ENCODE measurements around the gene POLDIP2. TPM values are rescaled to one million over a fixed set of nuclear protein-coding genes. Genes with fewer than 3 reads are reported as not detected.

The POLDIP2 gene
- total and polyA plus RNA-seq, 2 donors (not counting 3 experiments of a cell fraction or from before 2014, with no cell fraction given) = 82.6 to 85.2 TPM

DNA sequence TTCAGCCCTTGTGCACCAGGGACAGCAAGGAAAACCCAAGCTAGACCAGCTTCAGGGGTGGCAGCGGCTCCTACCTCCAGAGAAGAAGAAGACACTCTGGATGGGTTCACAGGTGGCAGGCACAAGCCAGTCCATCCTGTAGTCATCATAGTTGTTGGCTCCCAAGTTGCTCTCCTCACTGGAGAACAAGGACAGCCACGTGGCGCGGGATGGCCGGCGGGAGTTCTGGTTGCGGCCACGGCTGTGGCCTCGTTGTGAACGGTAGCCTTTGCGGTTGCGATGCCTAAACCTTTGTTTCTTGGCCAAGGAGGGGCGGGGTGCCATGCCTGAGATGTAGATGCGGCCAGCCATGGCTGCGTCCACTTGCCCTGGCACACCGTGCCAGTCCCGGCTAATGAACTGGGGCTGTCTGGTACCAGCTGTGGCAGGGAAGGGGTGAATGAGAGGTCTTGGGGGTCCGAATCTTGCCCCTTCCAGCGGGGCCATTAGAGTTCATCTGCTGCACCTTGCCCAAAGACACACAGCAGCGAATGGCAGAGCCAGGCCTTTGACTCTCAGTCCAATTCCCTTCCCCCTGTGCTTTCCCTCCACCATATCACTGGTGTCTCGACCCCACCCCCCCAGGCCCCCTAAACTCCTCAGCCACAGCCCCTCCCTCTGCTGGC lies 10.4 kb upstream of the POLDIP2 start:
- Histone ChIP-seq H3K27me3 (ENCODE audit: control insufficient read depth in 2 of 2, insufficient read depth in 2 of 2, low read length in 2 of 2) (no peaks in the 10 kb centered on the region), H3K9me3 (replicated peaks; ENCODE audit: control insufficient read depth, insufficient read depth, low read length) (no peaks in the 10 kb centered on the region), H3K9me1 (replicated peaks; ENCODE audit: control insufficient read depth, extremely low read depth, insufficient read depth, low read length) (no peaks in the 10 kb centered on the region), H3K9ac (replicated peaks; ENCODE audit: extremely low read depth, insufficient read depth, low read length) (no peak overlapping the region), H3K36me3 (ENCODE audit: control insufficient read depth in 2 of 2, extremely low read depth in 1 of 2, insufficient read depth in 2 of 2, low read length in 2 of 2) (peaks cover 0 to 9% of the 10 kb centered on the region in 2 experiments), H4K20me1 (replicated peaks; ENCODE audit: control insufficient read depth, extremely low read depth, insufficient read depth, low read length) (no peaks in the 10 kb centered on the region), H3K27ac (ENCODE audit: insufficient read depth, low read depth, low read length) (no peak overlapping the region), H3K79me2 (ENCODE audit: control insufficient read depth, insufficient read depth, low read length) (no peaks in the 10 kb centered on the region), H3K4me1 (ENCODE audit: control insufficient read depth, extremely low read depth, insufficient read depth, low read length) (peaks cover 9% of the 10 kb centered on the region), H2AFZ (ENCODE audit: low read depth, low read length) (no peak overlapping the region), H3K4me3 (replicated peaks in 1 of 3; ENCODE audit: insufficient read depth in 1 of 3, low read depth in 1 of 3, low read length in 3 of 3) (no peak overlapping the region), H3K4me2 (ENCODE audit: insufficient read depth, low read length) (no peak overlapping the region)
- FAIRE-seq = no peak
- dilution Hi-C loops (cut with MboI; ENCODE audit: extremely low pct_ligation_motif_present, low sequenced_read_pairs) (no loop called here), intact Hi-C loops (cut with micrococcal nuclease) (no loop called here)
- no peak for DNase-seq (ENCODE audit: low read depth, low spot score)
- no TSS peak for BruUV-seq (replicated peaks)
- CTCF ChIA-PET = interaction anchor here (0.8 to 6.7 kb wide), 3 partner anchors 32 to 49 kb away, joined by 3 to 36 read pairs (median 8); partner anchors contain the start of gene TNFAIP1
- no peak for TF ChIP-seq GATA2 (IDR thresholded peaks at IDR 0.05; ENCODE audit: insufficient read depth, insufficient read length, low read depth, low read length)
- TF ChIP-seq FOS (IDR thresholded peaks at IDR 0.05; ENCODE audit: borderline replicate concordance, insufficient read depth, low read length) = no peak
- TF ChIP-seq, protein P1, sequence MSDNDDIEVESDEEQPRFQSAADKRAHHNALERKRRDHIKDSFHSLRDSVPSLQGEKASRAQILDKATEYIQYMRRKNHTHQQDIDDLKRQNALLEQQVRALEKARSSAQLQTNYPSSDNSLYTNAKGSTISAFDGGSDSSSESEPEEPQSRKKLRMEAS (IDR thresholded peaks at IDR 0.05; ENCODE audit: insufficient read depth, insufficient read length) = no peak
- TF ChIP-seq JUN (IDR thresholded peaks at IDR 0.05; ENCODE audit: borderline replicate concordance, insufficient read depth, insufficient read length, low read depth) = no peak
- TF ChIP-seq POLR2AphosphoS5 (IDR thresholded peaks at IDR 0.05; ENCODE audit: insufficient read depth, low read depth, low read length) = no peak
- no peak for TF ChIP-seq MYC (IDR thresholded peaks at IDR 0.05; ENCODE audit: low read depth, low read length)
- POLR2A ChIA-PET = no interaction called here

DNA sequence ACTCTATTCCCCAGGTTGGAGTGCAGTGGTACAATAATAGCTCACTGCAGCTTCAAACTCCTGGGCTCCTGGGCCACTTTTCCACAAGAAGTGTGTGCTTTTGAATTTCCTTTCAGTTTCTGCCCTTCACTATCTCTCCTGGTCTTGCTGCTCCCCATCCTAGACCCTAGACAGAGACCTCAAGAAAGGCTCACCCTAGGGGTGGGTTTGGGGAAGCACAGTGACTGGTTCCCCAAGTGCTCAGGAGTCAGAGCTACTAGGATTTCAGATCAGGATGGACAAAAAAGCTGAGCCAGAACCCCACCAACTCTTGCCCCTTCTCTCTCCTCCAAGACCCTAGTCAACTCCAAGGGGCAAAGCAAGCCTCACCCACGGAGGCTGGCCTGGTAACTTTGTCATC lies 9.3 kb upstream of the POLDIP2 start:
- POLR2A ChIA-PET = interaction anchor here (1.1 to 1.2 kb wide), 2 partner anchors 9 to 31 kb away, joined by 3 to 4 read pairs; partner anchors contain the start of genes POLDIP2 and TNFAIP1
- TF ChIP-seq, protein P2, sequence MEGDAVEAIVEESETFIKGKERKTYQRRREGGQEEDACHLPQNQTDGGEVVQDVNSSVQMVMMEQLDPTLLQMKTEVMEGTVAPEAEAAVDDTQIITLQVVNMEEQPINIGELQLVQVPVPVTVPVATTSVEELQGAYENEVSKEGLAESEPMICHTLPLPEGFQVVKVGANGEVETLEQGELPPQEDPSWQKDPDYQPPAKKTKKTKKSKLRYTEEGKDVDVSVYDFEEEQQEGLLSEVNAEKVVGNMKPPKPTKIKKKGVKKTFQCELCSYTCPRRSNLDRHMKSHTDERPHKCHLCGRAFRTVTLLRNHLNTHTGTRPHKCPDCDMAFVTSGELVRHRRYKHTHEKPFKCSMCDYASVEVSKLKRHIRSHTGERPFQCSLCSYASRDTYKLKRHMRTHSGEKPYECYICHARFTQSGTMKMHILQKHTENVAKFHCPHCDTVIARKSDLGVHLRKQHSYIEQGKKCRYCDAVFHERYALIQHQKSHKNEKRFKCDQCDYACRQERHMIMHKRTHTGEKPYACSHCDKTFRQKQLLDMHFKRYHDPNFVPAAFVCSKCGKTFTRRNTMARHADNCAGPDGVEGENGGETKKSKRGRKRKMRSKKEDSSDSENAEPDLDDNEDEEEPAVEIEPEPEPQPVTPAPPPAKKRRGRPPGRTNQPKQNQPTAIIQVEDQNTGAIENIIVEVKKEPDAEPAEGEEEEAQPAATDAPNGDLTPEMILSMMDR (IDR thresholded peaks at IDR 0.05; ENCODE audit: extremely low read depth in 1 of 2, insufficient read depth in 1 of 2, low read depth in 1 of 2, low read length in 2 of 2) = no peak
- TF ChIP-seq GATA2 (IDR thresholded peaks at IDR 0.05; ENCODE audit: insufficient read depth, insufficient read length, low read depth, low read length) (no peak), POLR2A (IDR thresholded peaks at IDR 0.05; ENCODE audit: low read depth, low read length) (no peak), EZH2 (IDR thresholded peaks at IDR 0.05; ENCODE audit: borderline replicate concordance, low read depth, low read length, severe bottlenecking) (no peak), JUN (IDR thresholded peaks at IDR 0.05; ENCODE audit: borderline replicate concordance, insufficient read depth, insufficient read length, low read depth) (no peak), POLR2AphosphoS5 (IDR thresholded peaks at IDR 0.05; ENCODE audit: insufficient read depth, low read depth, low read length) (no peak), MYC (IDR thresholded peaks at IDR 0.05; ENCODE audit: low read depth, low read length) (no peak), FOS (IDR thresholded peaks at IDR 0.05; ENCODE audit: borderline replicate concordance, insufficient read depth, low read length) (no peak)
- TF ChIP-seq, protein P1 (IDR thresholded peaks at IDR 0.05; ENCODE audit: insufficient read depth, insufficient read length) = no peak
- DNase-seq (ENCODE audit: low read depth, low spot score) (no peak), FAIRE-seq (no peak)
- Histone ChIP-seq H3K4me2 (ENCODE audit: insufficient read depth, low read length) (no peak overlapping the region), H2AFZ (ENCODE audit: low read depth, low read length) (no peak overlapping the region), H4K20me1 (replicated peaks; ENCODE audit: control insufficient read depth, extremely low read depth, insufficient read depth, low read length) (no peaks in the 10 kb centered on the region), H3K36me3 (ENCODE audit: control insufficient read depth in 2 of 2, extremely low read depth in 1 of 2, insufficient read depth in 2 of 2, low read length in 2 of 2) (peaks cover 3 to 12% of the 10 kb centered on the region in 2 experiments), H3K4me1 (ENCODE audit: control insufficient read depth, extremely low read depth, insufficient read depth, low read length) (peaks cover 5% of the 10 kb centered on the region), H3K9ac (replicated peaks; ENCODE audit: extremely low read depth, insufficient read depth, low read length) (no peak overlapping the region), H3K4me3 (replicated peaks in 1 of 3; ENCODE audit: insufficient read depth in 1 of 3, low read depth in 1 of 3, low read length in 3 of 3) (no peak overlapping the region), H3K9me1 (replicated peaks; ENCODE audit: control insufficient read depth, extremely low read depth, insufficient read depth, low read length) (no peaks in the 10 kb centered on the region), H3K9me3 (replicated peaks; ENCODE audit: control insufficient read depth, insufficient read depth, low read length) (no peaks in the 10 kb centered on the region), H3K79me2 (ENCODE audit: control insufficient read depth, insufficient read depth, low read length) (no peaks in the 10 kb centered on the region), H3K27me3 (ENCODE audit: control insufficient read depth in 2 of 2, insufficient read depth in 2 of 2, low read length in 2 of 2) (no peaks in the 10 kb centered on the region), H3K27ac (ENCODE audit: insufficient read depth, low read depth, low read length) (no peak overlapping the region)
- dilution Hi-C loops (cut with MboI; ENCODE audit: extremely low pct_ligation_motif_present, low sequenced_read_pairs) = no loop called here
- CTCF ChIA-PET = interaction anchor here (0.6 to 1.8 kb wide), 4 partner anchors 9 to 50 kb away, joined by 3 to 8 read pairs (median 4); partner anchors contain the start of gene POLDIP2
- intact Hi-C loops (cut with micrococcal nuclease) = no loop called here
- BruUV-seq (replicated peaks) = no TSS peak

Measured in endothelial cell of umbilical vein (primary cell).